ENCODE data around the gene RWDD1.

The RWDD1 gene

DNA sequence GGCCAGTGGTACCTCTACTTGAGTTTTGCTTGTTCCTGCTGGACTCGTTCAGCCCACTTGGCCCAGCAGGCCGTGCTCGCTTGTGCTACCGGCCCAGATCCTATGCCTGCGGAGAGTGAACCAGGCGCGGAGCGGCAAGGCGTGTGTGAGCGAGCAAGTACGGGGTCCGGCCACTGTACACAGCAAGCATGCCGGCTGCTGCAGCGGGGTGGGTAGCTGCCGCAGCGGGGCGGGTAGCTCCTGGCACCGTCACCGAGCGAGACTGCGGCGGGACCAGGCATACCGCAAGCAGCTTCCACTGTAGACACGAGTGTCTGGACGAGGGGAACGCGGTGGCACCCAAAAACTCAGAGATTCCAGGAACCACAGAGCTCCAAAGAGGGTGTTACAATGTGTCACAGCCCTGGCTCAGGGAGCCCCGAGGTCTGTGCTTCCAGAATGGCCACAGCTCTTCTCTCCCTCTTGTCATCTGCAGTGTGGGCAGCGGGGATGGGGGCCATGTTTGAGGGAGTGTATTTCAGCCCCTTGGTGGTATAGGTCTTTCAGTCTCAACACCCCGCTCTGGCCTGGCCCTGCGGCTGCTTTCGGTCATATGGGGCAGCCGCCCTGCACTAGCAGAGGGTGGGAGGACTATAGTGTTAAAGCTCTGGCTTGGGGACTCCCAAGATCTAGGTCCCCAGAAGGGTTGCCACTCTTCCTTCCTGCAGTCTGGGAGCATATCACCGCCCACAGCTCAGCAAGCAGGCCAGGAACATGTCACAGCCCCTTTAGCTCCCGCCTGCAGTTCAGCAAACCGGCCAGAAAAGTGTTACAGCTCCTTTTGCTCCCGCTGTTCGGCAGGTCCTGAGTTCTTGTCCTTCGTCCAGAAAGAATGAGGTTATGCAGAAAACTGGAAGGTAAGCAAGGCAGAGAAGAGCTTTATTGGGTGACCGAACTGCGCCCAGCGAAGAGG is 6.1 kb upstream of the RWDD1 start:
- peak overlapping the region; percentile 42 for H3K4me3 ChIP-seq (ENCODE audit: low read length)
- peak; percentile 34 for DNase-seq (ENCODE audit: low read depth)

DNA sequence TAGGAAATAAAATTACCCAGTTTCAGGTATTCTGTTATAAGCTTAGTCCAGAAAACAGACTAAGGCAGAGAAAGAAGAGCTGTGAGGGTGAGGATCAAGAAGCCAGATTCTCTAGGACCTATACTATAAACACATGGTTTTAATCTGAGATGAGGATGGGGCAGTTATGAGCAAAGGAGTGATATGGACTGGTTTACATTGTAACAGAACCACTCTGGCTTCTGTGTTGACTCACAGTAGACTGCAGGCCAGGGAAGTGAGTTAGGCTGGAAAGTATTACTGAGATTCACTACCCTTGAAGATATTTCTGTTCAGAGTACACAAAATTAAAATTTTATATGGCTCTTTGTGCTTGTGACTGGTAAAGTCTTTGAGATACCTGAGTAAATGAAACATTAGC is 3.2 kb upstream of the RWDD1 start:
- TF ChIP-seq, protein P1, sequence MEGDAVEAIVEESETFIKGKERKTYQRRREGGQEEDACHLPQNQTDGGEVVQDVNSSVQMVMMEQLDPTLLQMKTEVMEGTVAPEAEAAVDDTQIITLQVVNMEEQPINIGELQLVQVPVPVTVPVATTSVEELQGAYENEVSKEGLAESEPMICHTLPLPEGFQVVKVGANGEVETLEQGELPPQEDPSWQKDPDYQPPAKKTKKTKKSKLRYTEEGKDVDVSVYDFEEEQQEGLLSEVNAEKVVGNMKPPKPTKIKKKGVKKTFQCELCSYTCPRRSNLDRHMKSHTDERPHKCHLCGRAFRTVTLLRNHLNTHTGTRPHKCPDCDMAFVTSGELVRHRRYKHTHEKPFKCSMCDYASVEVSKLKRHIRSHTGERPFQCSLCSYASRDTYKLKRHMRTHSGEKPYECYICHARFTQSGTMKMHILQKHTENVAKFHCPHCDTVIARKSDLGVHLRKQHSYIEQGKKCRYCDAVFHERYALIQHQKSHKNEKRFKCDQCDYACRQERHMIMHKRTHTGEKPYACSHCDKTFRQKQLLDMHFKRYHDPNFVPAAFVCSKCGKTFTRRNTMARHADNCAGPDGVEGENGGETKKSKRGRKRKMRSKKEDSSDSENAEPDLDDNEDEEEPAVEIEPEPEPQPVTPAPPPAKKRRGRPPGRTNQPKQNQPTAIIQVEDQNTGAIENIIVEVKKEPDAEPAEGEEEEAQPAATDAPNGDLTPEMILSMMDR (conservative IDR thresholded peaks at IDR 0.05; ENCODE audit: low read length) = no peak
- no peak overlapping the region for H3K4me3 ChIP-seq (ENCODE audit: low read length)
- DNase-seq (ENCODE audit: low read depth) = peak; percentile 32

More for the DNA sequence above, 6.1 kb upstream of the RWDD1 start:
- TF ChIP-seq, protein P1 (conservative IDR thresholded peaks at IDR 0.05; ENCODE audit: low read length) = no peak

DNA sequence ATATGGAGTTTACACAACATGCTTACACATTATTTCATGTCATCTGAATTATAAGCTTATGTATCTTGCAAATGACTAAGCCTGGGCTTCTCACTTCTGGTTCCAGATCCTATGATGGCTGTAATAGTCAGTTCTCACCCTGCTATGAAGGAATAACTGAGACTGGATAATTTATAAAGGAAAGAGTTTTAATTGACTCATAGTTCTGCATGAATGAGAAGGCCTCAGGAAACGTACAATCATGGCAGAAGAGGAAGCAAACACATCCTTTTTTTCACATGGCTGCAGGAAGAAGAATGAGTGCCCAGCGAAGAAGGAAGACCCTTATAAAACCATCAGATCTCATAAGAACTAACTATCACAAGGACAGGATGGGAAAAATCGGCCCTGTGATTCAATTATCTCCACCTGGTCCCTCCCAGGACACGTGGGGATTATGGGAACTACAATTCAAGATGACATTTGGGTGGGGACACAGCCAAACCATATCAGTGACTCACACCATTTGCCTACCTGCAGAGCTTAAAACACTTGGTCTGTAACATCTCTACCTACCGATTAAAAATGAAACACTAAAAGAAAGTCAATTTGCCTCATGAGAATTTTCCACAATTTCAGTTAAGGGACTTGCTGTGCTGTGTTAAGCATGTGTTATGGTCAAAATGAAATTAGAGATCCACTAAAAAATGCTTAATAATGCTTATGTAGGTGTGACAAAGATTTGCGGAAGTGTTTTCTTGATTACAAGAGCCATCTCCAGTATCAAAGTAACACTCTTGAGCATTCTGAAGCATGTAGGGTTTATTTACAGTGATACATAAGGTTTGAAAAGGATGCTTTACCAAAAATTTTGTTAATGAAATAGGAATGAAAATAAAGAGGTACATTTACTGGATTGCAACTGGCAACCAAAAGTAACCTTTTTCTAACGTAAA is 2.2 kb upstream of the RWDD1 start:
- DNase-seq (ENCODE audit: low read depth) = no peak
- H3K4me3 ChIP-seq (ENCODE audit: low read length) = no peak overlapping the region
- TF ChIP-seq, protein P1 (conservative IDR thresholded peaks at IDR 0.05; ENCODE audit: low read length) = no peak

DNA sequence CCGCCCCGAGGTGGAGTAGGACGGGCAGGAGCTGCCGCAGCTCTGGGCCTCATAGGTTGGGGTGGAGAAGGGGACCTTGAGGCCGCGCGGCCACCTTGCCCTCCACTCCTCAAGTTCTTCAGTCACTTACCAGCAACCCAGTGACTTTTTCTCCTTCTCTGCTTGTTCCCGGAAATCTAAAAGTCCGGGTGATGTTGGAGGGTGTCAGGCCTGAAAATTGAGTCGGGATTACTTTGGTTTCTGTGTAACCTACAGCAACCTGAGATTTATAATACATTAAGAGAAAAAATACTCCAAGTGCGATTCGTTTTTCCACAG is 338 bp downstream of the RWDD1 start:
- H3K4me3 ChIP-seq (ENCODE audit: low read length) = peak overlapping the region; percentile 97
- TF ChIP-seq, protein P1 (conservative IDR thresholded peaks at IDR 0.05; ENCODE audit: low read length) = no peak
- no peak for DNase-seq (ENCODE audit: low read depth)

DNA sequence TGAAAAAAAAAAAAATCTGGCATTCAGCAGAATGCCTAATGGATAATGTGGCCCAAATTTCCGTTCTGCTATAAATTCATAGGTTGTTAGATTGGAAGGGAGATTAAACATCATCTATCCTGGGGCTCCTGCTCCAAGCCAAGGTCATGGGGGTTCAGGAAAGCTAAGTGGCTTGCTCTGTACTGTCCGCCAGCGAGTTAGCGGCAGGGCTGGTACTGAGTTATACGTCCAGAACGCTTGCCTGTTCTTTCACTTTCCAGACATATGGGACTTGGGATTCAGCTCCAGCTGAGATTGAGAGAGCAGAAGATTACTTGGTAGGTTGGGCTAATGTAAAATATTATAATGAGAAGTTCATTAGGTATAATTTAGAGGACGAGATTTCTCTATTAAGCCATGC is 858 bp downstream of the RWDD1 start:
- TF ChIP-seq, protein P1 (conservative IDR thresholded peaks at IDR 0.05; ENCODE audit: low read length) = no peak
- peak; percentile 41 for DNase-seq (ENCODE audit: low read depth)
- peak overlapping the region; percentile 97 for H3K4me3 ChIP-seq (ENCODE audit: low read length)

DNA sequence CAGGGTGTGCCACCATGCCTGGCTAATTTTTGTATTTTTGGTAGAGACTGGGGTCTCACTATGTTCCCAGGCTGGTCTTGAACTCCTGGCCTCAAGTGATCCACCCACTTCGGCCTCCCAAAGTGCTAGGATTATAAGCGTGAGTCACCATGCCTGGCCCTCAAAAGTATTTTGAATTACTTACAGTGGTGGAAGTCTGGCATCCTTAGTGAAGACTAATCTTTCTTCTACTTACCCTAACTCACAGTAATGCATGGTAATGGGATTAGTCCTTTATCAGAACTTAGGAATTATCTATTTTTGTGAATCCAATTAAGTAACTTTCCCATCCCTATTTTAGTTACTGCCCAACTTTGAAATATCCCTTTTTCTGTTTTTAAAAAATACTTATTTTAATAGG is 3.9 kb downstream of the RWDD1 start:
- TF ChIP-seq, protein P1 (conservative IDR thresholded peaks at IDR 0.05; ENCODE audit: low read length) = no peak

More for the DNA sequence above, 3.9 kb downstream of the RWDD1 start:
- H3K4me3 ChIP-seq (ENCODE audit: low read length) = no peak overlapping the region
- no peak for DNase-seq (ENCODE audit: low read depth)

Measured in AG10803 (cell line).